Endothelial cell of umbilical vein (primary cell): ENCODE results near the gene SYT8. TPM values are rescaled to one million over a fixed set of nuclear protein-coding genes. Genes with fewer than 3 reads are reported as not detected.

Experiments
- BruUV-seq: library from RNA; stranded (reverse); fragments of 400-500 nt; replicated peaks from 2 replicates; lab custom pipeline; 2021; lab: Mats Ljungman, UMichigan
- CTCF ChIA-PET: fragments of 300-600, 350-600 bp; sonication (Branson Sonifier 250); formaldehyde crosslinking; loops from one replicate; lab custom pipeline; 2021; ENCODE audit warnings: antibody characterized with exemption, inconsistent platforms; lab: Charles Lee
- POLR2A ChIA-PET: fragments of 300-600, 350-600 bp; sonication (Branson Sonifier 250); formaldehyde crosslinking; loops from one replicate; lab custom pipeline; 2021; ENCODE audit warnings: antibody characterized with exemption, inconsistent platforms; lab: Charles Lee
- DNase-seq: peaks from one replicate; pipeline ENCODE4 v3.0.0-alpha.2; 2011; ENCODE audit warnings: low read depth, low spot score
- FAIRE-seq: peaks from 2 replicates; lab custom pipeline; 2011; peaks lifted over from hg19 to GRCh38; lab: Jason Lieb, UNC
- H2AFZ ChIP-seq: 2 replicates; pipeline ENCODE4 v1.6.0; 2012; ENCODE audit warnings: low read depth, low read length, control low read depth, inconsistent platforms
- H3K27ac ChIP-seq: 2 replicates; pipeline ENCODE4 v1.5.1; 2011; ENCODE audit warnings: low read depth, mild to moderate bottlenecking, control low read depth, low read length, moderate library complexity; ENCODE audit not compliant: insufficient read depth
- H3K27me3 ChIP-seq, 2 experiments: 2 replicates each; pipeline versions ENCODE4 v1.6.0 to v1.6.1; 2011; ENCODE audit warnings: low read length in 2 of 2, mixed read lengths in 1 of 2; ENCODE audit not compliant: control insufficient read depth in 2 of 2, insufficient read depth in 2 of 2
- H3K36me3 ChIP-seq, 2 experiments: 2 replicates in 1 of 2; 3 replicates in 1 of 2; pipeline ENCODE4 v1.5.1; 2011; ENCODE audit warnings: low read length in 2 of 2, mild to moderate bottlenecking in 1 of 2, moderate library complexity in 1 of 2; ENCODE audit not compliant: control insufficient read depth in 2 of 2, insufficient read depth in 2 of 2; ENCODE audit errors: extremely low read depth in 1 of 2
- H3K4me1 ChIP-seq: 3 replicates; pipeline ENCODE4 v1.5.1; 2011; ENCODE audit warnings: mild to moderate bottlenecking, low read length; ENCODE audit not compliant: control insufficient read depth, insufficient read depth; ENCODE audit errors: extremely low read depth
- H3K4me2 ChIP-seq: 2 replicates; pipeline ENCODE4 v1.6.1; 2011; ENCODE audit warnings: low read length, control low read depth, mixed read lengths; ENCODE audit not compliant: insufficient read depth
- H3K4me3 ChIP-seq, 3 experiments: fragments of 200-600 bp in 1 of 3; sonication (generic), shearing (Covaris generic) in 1 of 3; replicated peaks in 1 of 3; 2 replicates each; pipeline ENCODE4 v1.5.1; 2011 to 2016; ENCODE audit warnings: control low read depth in 3 of 3, low read length in 3 of 3, mild to moderate bottlenecking in 2 of 3, inconsistent platforms in 1 of 3, low read depth in 1 of 3, moderate library complexity in 1 of 3; ENCODE audit not compliant: insufficient read depth in 1 of 3
- H3K79me2 ChIP-seq: 2 replicates; pipeline ENCODE4 v1.6.0; 2012; ENCODE audit warnings: low read length, inconsistent platforms; ENCODE audit not compliant: control insufficient read depth, insufficient read depth
- H3K9ac ChIP-seq: replicated peaks from 2 replicates; pipeline ENCODE3; 2011; ENCODE audit warnings: low read length, control low read depth; ENCODE audit not compliant: insufficient read depth; ENCODE audit errors: extremely low read depth
- H3K9me1 ChIP-seq: replicated peaks from 3 replicates; pipeline ENCODE4 v1.6.0; 2011; ENCODE audit warnings: mild to moderate bottlenecking, low read length; ENCODE audit not compliant: control insufficient read depth, insufficient read depth; ENCODE audit errors: extremely low read depth
- H3K9me3 ChIP-seq: replicated peaks from 2 replicates; pipeline ENCODE4 v1.5.1; 2012; ENCODE audit warnings: low read length, inconsistent platforms; ENCODE audit not compliant: control insufficient read depth, insufficient read depth
- H4K20me1 ChIP-seq: replicated peaks from 2 replicates; pipeline ENCODE3; 2011; ENCODE audit warnings: mild to moderate bottlenecking, low read length; ENCODE audit not compliant: control insufficient read depth, insufficient read depth; ENCODE audit errors: extremely low read depth
- EZH2 ChIP-seq: IDR thresholded peaks from 2 replicates; pipeline ENCODE4 v1.6.1; 2012; ENCODE audit warnings: borderline replicate concordance, low read depth, mild to moderate bottlenecking, moderate library complexity, low read length, inconsistent platforms; ENCODE audit not compliant: severe bottlenecking
- FOS ChIP-seq: IDR thresholded peaks from 2 replicates; pipeline ENCODE4 v1.6.1; 2011; ENCODE audit warnings: mild to moderate bottlenecking, low read length, moderate library complexity, borderline replicate concordance; ENCODE audit not compliant: insufficient read depth
- GATA2 ChIP-seq: IDR thresholded peaks from 2 replicates; pipeline ENCODE4 v1.7.0; 2011; ENCODE audit warnings: low read depth, mild to moderate bottlenecking, moderate library complexity, mixed read lengths, low read length; ENCODE audit not compliant: insufficient read length, insufficient read depth
- JUN ChIP-seq: IDR thresholded peaks from 2 replicates; pipeline ENCODE4 v1.6.1; 2011; ENCODE audit warnings: borderline replicate concordance, low read depth; ENCODE audit not compliant: insufficient read length, insufficient read depth
- MYC ChIP-seq: IDR thresholded peaks from one replicate; pipeline ENCODE4 v1.6.1; 2011; ENCODE audit warnings: mild to moderate bottlenecking, low read depth, low read length
- POLR2A ChIP-seq: IDR thresholded peaks from 2 replicates; pipeline ENCODE4 v1.6.1; 2012; ENCODE audit warnings: low read depth, mild to moderate bottlenecking, control low read depth, low read length
- POLR2AphosphoS5 ChIP-seq: IDR thresholded peaks from 2 replicates; pipeline ENCODE4 v1.6.1; 2012; ENCODE audit warnings: low read depth, mild to moderate bottlenecking, control low read depth, low read length, moderate library complexity; ENCODE audit not compliant: insufficient read depth
- dilution Hi-C: fragments of 300-500 bp; cut with MboI; formaldehyde crosslinking; loops from one replicate; pipeline ENCODE4 v1.15.0; 2019; ENCODE audit warnings: low sequenced_read_pairs; ENCODE audit not compliant: extremely low pct_ligation_motif_present
- intact Hi-C: fragments of 100-400 bp; cut with micrococcal nuclease; formaldehyde crosslinking; loops from one replicate; pipeline ENCODE4 v1.10.0; 2022
- polyA plus RNA-seq, 4 experiments: library from polyadenylated mRNA; depleted of rRNA in 3 of 4; stranded (reverse) in 3 of 4; unstranded in 1 of 4; fragments of >200 nt; gene quantifications; 2 replicates each; pipeline versions ENCODE4 v1.2.1 to v1.2.3, GENCODE V29; 2011 to 2012; ENCODE audit warnings: missing spikeins in 1 of 4
- total RNA-seq: library from RNA; stranded (reverse); gene quantifications from 2 replicates; pipeline ENCODE4 v1.2.3, GENCODE V29; 2021
- TF ChIP-seq, protein P1 (sequence below), 2 donors: IDR thresholded peaks; 1 replicate in 1 of 2; 2 replicates in 1 of 2; pipeline ENCODE4 v1.5.1; 2011; ENCODE audit warnings: low read length in 2 of 2, mild to moderate bottlenecking in 2 of 2, moderate library complexity in 2 of 2, control low read depth in 1 of 2, inconsistent platforms in 1 of 2, low read depth in 1 of 2; ENCODE audit not compliant: insufficient read depth in 1 of 2; ENCODE audit errors: extremely low read depth in 1 of 2
- TF ChIP-seq, protein P2 (sequence below): IDR thresholded peaks from 2 replicates; pipeline ENCODE4 v1.6.1; 2011; ENCODE audit not compliant: insufficient read depth, insufficient read length

SYT8 gene
- total and polyA plus RNA-seq, 2 donors (not counting 3 experiments of a cell fraction or from before 2014, with no cell fraction given): not detected

DNA sequence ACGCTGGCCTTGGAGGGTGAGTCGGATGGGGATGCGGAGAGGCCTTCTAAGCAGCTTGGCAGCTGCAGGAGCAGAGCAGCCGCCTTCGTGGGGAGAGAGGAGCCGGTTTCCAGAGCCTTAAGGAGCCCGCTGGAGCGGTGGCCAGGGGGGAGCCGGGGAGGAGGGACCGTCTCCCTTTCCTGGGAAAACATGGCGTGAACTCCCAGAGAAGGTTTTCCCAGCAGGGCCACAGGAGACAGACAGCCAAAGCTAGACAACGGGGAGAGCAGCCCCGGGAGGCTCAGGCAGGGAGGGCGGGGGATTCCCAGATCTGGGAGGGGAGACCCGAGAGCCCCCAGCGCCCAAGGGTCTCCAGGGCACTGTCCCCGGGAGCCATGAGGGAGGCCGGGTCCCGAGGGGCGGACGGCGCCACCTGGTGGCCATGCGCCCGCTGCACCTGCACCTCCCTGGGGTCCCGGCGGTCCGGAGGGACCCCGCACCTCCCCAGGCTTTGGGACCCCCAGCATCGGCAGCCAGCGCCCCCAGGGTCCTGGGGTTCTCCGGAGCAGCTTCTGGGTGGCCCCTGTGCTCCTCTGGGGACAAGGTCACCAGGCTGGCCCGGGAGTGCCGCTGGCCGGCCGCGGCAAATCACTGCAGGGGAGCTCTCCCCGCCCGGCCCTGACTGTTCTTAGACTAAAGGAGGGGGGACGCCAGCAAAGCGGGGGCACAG is 2.4 kb upstream of the SYT8 start:
- peaks cover 2% of the 10 kb centered on the region for H3K4me1 ChIP-seq
- ChIA-PET CTCF (interaction anchor here (0.6 to 7.8 kb wide), 46 partner anchors 10 to 327 kb away, joined by 3 to 623 read pairs (median 5); partner anchors contain the start of genes CTSD and KRTAP5-6), POLR2A (interaction anchor here (0.6 to 1.1 kb wide), 2 partner anchors 115 to 139 kb away, joined by 4 to 5 read pairs; no protein-coding TSS in a partner anchor)
- no peak overlapping the region for H3K9ac ChIP-seq
- H3K79me2 ChIP-seq: no peaks in the 10 kb centered on the region
- no peaks in the 10 kb centered on the region for H3K9me1 ChIP-seq
- H3K27ac ChIP-seq: no peak overlapping the region
- DNase-seq (no peak), FAIRE-seq (no peak)
- TF ChIP-seq, protein P1, sequence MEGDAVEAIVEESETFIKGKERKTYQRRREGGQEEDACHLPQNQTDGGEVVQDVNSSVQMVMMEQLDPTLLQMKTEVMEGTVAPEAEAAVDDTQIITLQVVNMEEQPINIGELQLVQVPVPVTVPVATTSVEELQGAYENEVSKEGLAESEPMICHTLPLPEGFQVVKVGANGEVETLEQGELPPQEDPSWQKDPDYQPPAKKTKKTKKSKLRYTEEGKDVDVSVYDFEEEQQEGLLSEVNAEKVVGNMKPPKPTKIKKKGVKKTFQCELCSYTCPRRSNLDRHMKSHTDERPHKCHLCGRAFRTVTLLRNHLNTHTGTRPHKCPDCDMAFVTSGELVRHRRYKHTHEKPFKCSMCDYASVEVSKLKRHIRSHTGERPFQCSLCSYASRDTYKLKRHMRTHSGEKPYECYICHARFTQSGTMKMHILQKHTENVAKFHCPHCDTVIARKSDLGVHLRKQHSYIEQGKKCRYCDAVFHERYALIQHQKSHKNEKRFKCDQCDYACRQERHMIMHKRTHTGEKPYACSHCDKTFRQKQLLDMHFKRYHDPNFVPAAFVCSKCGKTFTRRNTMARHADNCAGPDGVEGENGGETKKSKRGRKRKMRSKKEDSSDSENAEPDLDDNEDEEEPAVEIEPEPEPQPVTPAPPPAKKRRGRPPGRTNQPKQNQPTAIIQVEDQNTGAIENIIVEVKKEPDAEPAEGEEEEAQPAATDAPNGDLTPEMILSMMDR (IDR thresholded peaks at IDR 0.05; ENCODE audit: extremely low read depth in 1 of 2, insufficient read depth in 1 of 2, low read depth in 1 of 2, low read length in 2 of 2): peak; percentile 87 to 97
- no peak for TF ChIP-seq JUN
- no peaks in the 10 kb centered on the region for H4K20me1 ChIP-seq
- H3K27me3 ChIP-seq: no peaks in the 10 kb centered on the region
- no peaks in the 10 kb centered on the region for H3K9me3 ChIP-seq
- intact Hi-C loops (loop anchor here (1.0 kb wide), 2 partner anchors 138 to 180 kb away; no protein-coding TSS in a partner anchor), dilution Hi-C loops (no loop called here)
- no TSS peak for BruUV-seq
- H3K4me3 ChIP-seq: no peak overlapping the region
- H3K36me3 ChIP-seq: no peaks in the 10 kb centered on the region
- no peak overlapping the region for H2AFZ ChIP-seq
- H3K4me2 ChIP-seq: no peak overlapping the region

GRCh38 chr11:1832920-1833295 is 1.9 kb upstream of the SYT8 start:
- no TSS peak for BruUV-seq
- Histone ChIP-seq H3K79me2 (no peaks in the 10 kb centered on the region), H3K36me3 (no peaks in the 10 kb centered on the region), H3K4me2 (no peak overlapping the region), H3K4me1 (no peaks in the 10 kb centered on the region), H3K9me3 (no peaks in the 10 kb centered on the region), H2AFZ (no peak overlapping the region), H3K27me3 (no peaks in the 10 kb centered on the region), H3K9ac (no peak overlapping the region), H3K27ac (no peak overlapping the region), H4K20me1 (no peaks in the 10 kb centered on the region), H3K9me1 (no peaks in the 10 kb centered on the region), H3K4me3 (no peak overlapping the region)
- ChIA-PET CTCF (interaction anchor here (0.5 to 7.8 kb wide), 49 partner anchors 10 to 326 kb away, joined by 3 to 623 read pairs (median 5); partner anchors contain the start of genes CTSD and KRTAP5-6), POLR2A (interaction anchor here (0.6 to 1.1 kb wide), 2 partner anchors 115 to 139 kb away, joined by 4 to 5 read pairs; no protein-coding TSS in a partner anchor)
- intact Hi-C loops: loop anchor here (1.0 kb wide), 2 partner anchors 139 to 181 kb away; no protein-coding TSS in a partner anchor
- DNase-seq (no peak), FAIRE-seq (no peak)
- TF ChIP-seq POLR2AphosphoS5 (no peak), POLR2A (no peak), FOS (no peak), GATA2 (no peak), JUN (no peak), EZH2 (no peak), MYC (no peak)
- TF ChIP-seq, protein P1 (IDR thresholded peaks at IDR 0.05; ENCODE audit: extremely low read depth in 1 of 2, insufficient read depth in 1 of 2, low read depth in 1 of 2, low read length in 2 of 2): no peak
- TF ChIP-seq, protein P2, sequence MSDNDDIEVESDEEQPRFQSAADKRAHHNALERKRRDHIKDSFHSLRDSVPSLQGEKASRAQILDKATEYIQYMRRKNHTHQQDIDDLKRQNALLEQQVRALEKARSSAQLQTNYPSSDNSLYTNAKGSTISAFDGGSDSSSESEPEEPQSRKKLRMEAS: no peak
- dilution Hi-C loops: no loop called here
